ENCODE results near the gene HDAC4. TPM values are rescaled to one million over a fixed set of nuclear protein-coding genes. Genes with fewer than 3 reads are reported as not detected.

Gene HDAC4
- total RNA-seq, 1 donor from 2014 or later, result 76.6 TPM

GRCh38 chr2:239295377-239296019 is 105.3 kb downstream of the HDAC4 start:
- TF ChIP-seq POLR2A (IDR thresholded peaks at IDR 0.05) (no peak), POLR2AphosphoS5 (IDR thresholded peaks at IDR 0.05; ENCODE audit: insufficient read depth in 1 of 2, low read depth in 1 of 2) (no peak)
- no peaks in the 10 kb centered on the region for H3K36me3 ChIP-seq
- intact Hi-C loops (cut with DNase I), result no loop called here
- no peaks in the 10 kb centered on the region for H3K9me3 ChIP-seq
- no peaks in the 10 kb centered on the region for H3K27me3 ChIP-seq
- no peak for DNase-seq (ENCODE audit: extremely low spot score in 2 of 2)
- H3K27ac ChIP-seq, result no peak overlapping the region
- H3K4me1 ChIP-seq, result peaks cover 55% of the 10 kb centered on the region
- no peak overlapping the region for H3K4me3 ChIP-seq

GRCh38 chr2:239294571-239295054 is 106.2 kb downstream of the HDAC4 start:
- Histone ChIP-seq H3K36me3 (no peaks in the 10 kb centered on the region), H3K27ac (peak overlapping the region; percentile 21), H3K27me3 (no peaks in the 10 kb centered on the region), H3K4me1 (peaks cover 63% of the 10 kb centered on the region), H3K4me3 (no peak overlapping the region), H3K9me3 (no peaks in the 10 kb centered on the region)
- intact Hi-C loops (cut with DNase I), result no loop called here
- no peak for DNase-seq (ENCODE audit: extremely low spot score in 2 of 2)
- TF ChIP-seq POLR2AphosphoS5 (IDR thresholded peaks at IDR 0.05; ENCODE audit: insufficient read depth in 1 of 2, low read depth in 1 of 2) (no peak), POLR2A (IDR thresholded peaks at IDR 0.05) (no peak), CTCF (IDR thresholded peaks at IDR 0.05) (no peak)

- H3K36me3 ChIP-seq, result no peaks in the 10 kb centered on the region
- no peak for DNase-seq (ENCODE audit: extremely low spot score in 2 of 2)
- no peaks in the 10 kb centered on the region for H3K27me3 ChIP-seq
- no peaks in the 10 kb centered on the region for H3K9me3 ChIP-seq
- H3K4me3 ChIP-seq, result no peak overlapping the region
- peak overlapping the region; percentile 21 for H3K27ac ChIP-seq
- peaks cover 69% of the 10 kb centered on the region for H3K4me1 ChIP-seq
- TF ChIP-seq CTCF (IDR thresholded peaks at IDR 0.05), result no peak
- no peak for TF ChIP-seq POLR2A (IDR thresholded peaks at IDR 0.05)
- no peak for TF ChIP-seq POLR2AphosphoS5 (IDR thresholded peaks at IDR 0.05; ENCODE audit: insufficient read depth in 1 of 2, low read depth in 1 of 2)
- intact Hi-C loops (cut with DNase I), result no loop called here
These were observed 106.9 kb downstream of the HDAC4 start for GRCh38 chr2:239293775-239294430.

GRCh38 chr2:239292959-239293774 is 107.7 kb downstream of the HDAC4 start:
- Histone ChIP-seq H3K4me1 (peaks cover 71% of the 10 kb centered on the region), H3K27me3 (no peaks in the 10 kb centered on the region), H3K9me3 (no peaks in the 10 kb centered on the region), H3K27ac (peak overlapping the region; percentile 13), H3K4me3 (no peak overlapping the region), H3K36me3 (no peaks in the 10 kb centered on the region)
- intact Hi-C loops (cut with DNase I), result no loop called here
- no peak for TF ChIP-seq POLR2AphosphoS5 (IDR thresholded peaks at IDR 0.05; ENCODE audit: insufficient read depth in 1 of 2, low read depth in 1 of 2)
- TF ChIP-seq POLR2A (IDR thresholded peaks at IDR 0.05), result no peak
- TF ChIP-seq CTCF (IDR thresholded peaks at IDR 0.05), result no peak
- no peak for DNase-seq (ENCODE audit: extremely low spot score in 2 of 2)

GRCh38 chr2:239292531-239292930 is 108.3 kb downstream of the HDAC4 start:
- Histone ChIP-seq H3K27ac (peak overlapping the region; percentile 13), H3K4me1 (peaks cover 71% of the 10 kb centered on the region)

More at GRCh38 chr2:239292531-239292930, 108.3 kb downstream of the HDAC4 start:
- Histone ChIP-seq H3K9me3 (no peaks in the 10 kb centered on the region), H3K27me3 (no peaks in the 10 kb centered on the region), H3K4me3 (no peak overlapping the region), H3K36me3 (no peaks in the 10 kb centered on the region)
- no peak for TF ChIP-seq CTCF (IDR thresholded peaks at IDR 0.05)
- no peak for TF ChIP-seq POLR2AphosphoS5 (IDR thresholded peaks at IDR 0.05; ENCODE audit: insufficient read depth in 1 of 2, low read depth in 1 of 2)
- no peak for TF ChIP-seq POLR2A (IDR thresholded peaks at IDR 0.05)
- intact Hi-C loops (cut with DNase I), result no loop called here
- DNase-seq (ENCODE audit: extremely low spot score in 2 of 2), result no peak
